ENCODE measurements around the gene TBL3. TPM values are rescaled to one million over a fixed set of nuclear protein-coding genes. Genes with fewer than 3 reads are reported as not detected.
A peak's percentile ranks its signal among the peaks of the same experiment; 100 is the strongest.
"Not testable (repeated sequence)": the region's sequence is repeated elsewhere in the genome, so short reads cannot be mapped to it uniquely, and the experiment has no call there.

TBL3 gene
- total and polyA plus RNA-seq, 5 donors: 19.0 to 39.6 (median 20.3) TPM

GRCh38 chr16:2011726-2012125 is 39.9 kb downstream of the TBL3 start:
- H3K27me3 ChIP-seq (ENCODE audit: control insufficient read depth, insufficient read depth); DNase-seq; H3K4me3 ChIP-seq (ENCODE audit: low read length); H3K27ac ChIP-seq (ENCODE audit: low read length); intact Hi-C loops (cut with DNase I); H3K9me3 ChIP-seq (ENCODE audit: control insufficient read depth, low read length); ATAC-seq: not testable (repeated sequence)
- H3K4me1 ChIP-seq (ENCODE audit: control insufficient read depth, insufficient read depth, low read length): peaks cover 14% of the 10 kb centered on the region
- 91% methylated on average over 9 of the region's 9 CpGs for WGBS

DNA sequence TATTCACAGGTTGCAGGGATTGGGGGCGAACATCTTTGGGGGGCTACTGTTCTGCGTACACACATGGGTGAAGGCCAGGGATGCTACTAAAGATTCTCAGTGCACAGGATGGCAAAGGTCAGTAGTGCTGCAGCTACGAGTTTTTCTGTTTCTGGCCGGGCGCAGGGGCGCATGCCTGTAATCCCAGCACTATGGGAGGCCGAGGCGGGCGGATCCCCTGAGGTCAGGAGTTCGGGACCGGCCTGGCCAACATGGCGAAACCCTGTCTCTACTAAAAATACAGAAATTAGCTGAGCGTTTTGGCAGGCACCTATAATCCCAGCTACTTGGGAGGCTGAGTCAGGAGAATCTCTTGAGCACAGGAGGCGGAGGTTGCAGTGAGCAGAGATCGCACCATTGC is 41.7 kb downstream of the TBL3 start:
- Histone ChIP-seq H3K9me3 (ENCODE audit: control insufficient read depth, low read length) (no peaks in the 10 kb centered on the region), H3K27ac (ENCODE audit: low read length) (no peak overlapping the region), H3K4me1 (ENCODE audit: control insufficient read depth, insufficient read depth, low read length) (peaks cover 6% of the 10 kb centered on the region), H3K27me3 (ENCODE audit: control insufficient read depth, insufficient read depth) (no peaks in the 10 kb centered on the region), H3K4me3 (ENCODE audit: low read length) (no peak overlapping the region)
- no peak for DNase-seq
- intact Hi-C loops (cut with DNase I): no loop called here
- no peak for ATAC-seq
- 91% methylated on average over 15 of the region's 15 CpGs for WGBS

- H3K27me3 ChIP-seq (ENCODE audit: control insufficient read depth, insufficient read depth): no peaks in the 10 kb centered on the region
- H3K27ac ChIP-seq (ENCODE audit: low read length): no peak overlapping the region
- no peaks in the 10 kb centered on the region for H3K9me3 ChIP-seq (ENCODE audit: control insufficient read depth, low read length)
- intact Hi-C loops (cut with DNase I): no loop called here
- H3K4me3 ChIP-seq (ENCODE audit: low read length): no peak overlapping the region
- DNase-seq (no peak), ATAC-seq (peak in 1 of 2 donors; percentile 27)
- 89% methylated on average over 24 of the region's 24 CpGs for WGBS
- H3K4me1 ChIP-seq (ENCODE audit: control insufficient read depth, insufficient read depth, low read length): no peaks in the 10 kb centered on the region
Measured at GRCh38 chr16:2015117-2015946, 43.5 kb downstream of the TBL3 start.

- 79% methylated on average over 7 of the region's 7 CpGs for WGBS
- no peaks in the 10 kb centered on the region for H3K4me1 ChIP-seq (ENCODE audit: control insufficient read depth, insufficient read depth, low read length)
- no peak overlapping the region for H3K4me3 ChIP-seq (ENCODE audit: low read length)
- H3K27ac ChIP-seq (ENCODE audit: low read length): no peak overlapping the region
- no peaks in the 10 kb centered on the region for H3K27me3 ChIP-seq (ENCODE audit: control insufficient read depth, insufficient read depth)
- no peak for DNase-seq
- ATAC-seq: no peak
- no peaks in the 10 kb centered on the region for H3K9me3 ChIP-seq (ENCODE audit: control insufficient read depth, low read length)
- intact Hi-C loops (cut with DNase I): no loop called here
Measured at GRCh38 chr16:2015947-2016208, 44.0 kb downstream of the TBL3 start.

DNA sequence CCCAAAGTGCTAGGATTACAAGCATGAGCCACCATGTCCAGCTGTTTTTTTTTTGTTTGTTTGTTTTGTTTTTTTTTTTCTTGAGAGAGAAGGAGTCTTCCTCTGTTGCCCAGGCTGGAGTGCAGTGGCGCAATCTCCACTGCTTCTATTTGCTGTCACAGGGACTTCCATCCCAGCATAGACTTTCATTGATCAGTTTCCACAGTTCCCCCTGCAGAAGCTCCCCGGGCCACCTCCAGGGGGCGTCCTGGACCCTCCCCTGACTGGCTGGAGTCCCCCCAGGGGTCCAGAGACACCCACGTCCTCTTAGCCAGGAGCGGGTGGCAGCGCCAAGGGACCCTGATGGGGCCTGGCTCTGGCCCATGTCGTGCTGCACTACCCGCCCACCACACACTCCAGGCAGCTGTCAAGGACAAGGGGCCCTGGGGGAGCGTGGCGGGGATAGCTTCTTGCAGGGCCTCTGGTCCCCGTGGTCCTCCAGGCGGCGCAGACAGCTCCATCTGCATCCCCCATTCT is 44.6 kb downstream of the TBL3 start:
- WGBS: 27% methylated on average over 13 of the region's 13 CpGs
- DNase-seq: peak in 1 of 3 donors; percentile 56
- no peak overlapping the region for H3K27ac ChIP-seq (ENCODE audit: low read length)
- H3K9me3 ChIP-seq (ENCODE audit: control insufficient read depth, low read length): no peaks in the 10 kb centered on the region
- intact Hi-C loops (cut with DNase I): no loop called here
- H3K27me3 ChIP-seq (ENCODE audit: control insufficient read depth, insufficient read depth): no peaks in the 10 kb centered on the region
- no peak for ATAC-seq
- H3K4me1 ChIP-seq (ENCODE audit: control insufficient read depth, insufficient read depth, low read length): no peaks in the 10 kb centered on the region
- no peak overlapping the region for H3K4me3 ChIP-seq (ENCODE audit: low read length)

DNA sequence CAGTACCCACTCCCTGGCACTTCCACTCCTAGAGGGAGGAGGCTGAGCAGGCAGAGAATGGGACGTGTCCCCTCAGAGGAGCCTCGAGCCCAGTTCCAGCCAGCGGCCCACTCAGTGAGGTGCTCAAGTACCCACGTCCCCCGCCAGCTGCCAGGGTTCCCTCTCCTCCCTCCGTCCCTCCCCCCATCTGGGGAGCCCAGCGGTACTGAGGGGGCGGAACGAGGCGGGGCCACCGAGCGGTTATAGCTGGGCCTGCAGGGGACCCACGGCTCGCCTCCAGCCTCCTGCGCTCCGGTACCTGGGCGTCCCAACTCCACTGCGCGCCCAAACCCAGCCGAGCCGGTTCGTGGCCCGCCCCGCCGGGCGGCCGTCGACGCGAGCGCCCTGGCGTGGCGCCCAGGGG is 47.7 kb downstream of the TBL3 start, which contains the start of gene NPW:
Gene NPW, plus strand, starts transcription at position 268 of the 403 bp plus-strand sequence.
- ATAC-seq (no peak), DNase-seq (peak; percentile 8 to 71 (median 61))
- no peak within 1 kb of the TSS for H3K4me3 ChIP-seq (ENCODE audit: low read length)
- no peak within 1 kb of the TSS for H3K27ac ChIP-seq (ENCODE audit: low read length)
- peaks cover 5% of the 10 kb centered on the region for H3K4me1 ChIP-seq (ENCODE audit: control insufficient read depth, insufficient read depth, low read length)
- no peaks in the 10 kb centered on the region for H3K27me3 ChIP-seq (ENCODE audit: control insufficient read depth, insufficient read depth)
- intact Hi-C loops (cut with DNase I): no loop called here
- 2% methylated on average over 33 of the region's 33 CpGs for WGBS
- H3K9me3 ChIP-seq (ENCODE audit: control insufficient read depth, low read length): no peaks in the 10 kb centered on the region

GRCh38 chr16:2019921-2020831 is 48.3 kb downstream of the TBL3 start:
- H3K27ac ChIP-seq (ENCODE audit: low read length): no peak overlapping the region
- H3K4me1 ChIP-seq (ENCODE audit: control insufficient read depth, insufficient read depth, low read length): peaks cover 5% of the 10 kb centered on the region
- H3K9me3 ChIP-seq (ENCODE audit: control insufficient read depth, low read length): no peaks in the 10 kb centered on the region
- no peak overlapping the region for H3K4me3 ChIP-seq (ENCODE audit: low read length)
- 1% methylated on average over 96 of the region's 96 CpGs for WGBS
- H3K27me3 ChIP-seq (ENCODE audit: control insufficient read depth, insufficient read depth): no peaks in the 10 kb centered on the region
- intact Hi-C loops (cut with DNase I): loop anchor here in 3 of 4 donors (5.0 to 10.0 kb wide), 2 partner anchors 122 to 125 kb away; partner anchors contain the start of gene RAB26 (in 1 of the 3)
- DNase-seq: peak; percentile 10 to 50 (median 49)
- ATAC-seq: no peak

GRCh38 chr16:2022723-2023091 is 50.9 kb downstream of the TBL3 start:
- ATAC-seq: peak; percentile 14 to 27
- intact Hi-C loops (cut with DNase I): loop anchor here (2.0 to 10.0 kb wide), 3 partner anchors 118 to 122 kb away; partner anchors contain the start of gene RAB26 (in 1 of the 4)
- peaks cover 5% of the 10 kb centered on the region for H3K4me1 ChIP-seq (ENCODE audit: control insufficient read depth, insufficient read depth, low read length)
- no peaks in the 10 kb centered on the region for H3K9me3 ChIP-seq (ENCODE audit: control insufficient read depth, low read length)
- H3K4me3 ChIP-seq (ENCODE audit: low read length): peak overlapping the region; percentile 7
- H3K27me3 ChIP-seq (ENCODE audit: control insufficient read depth, insufficient read depth): no peaks in the 10 kb centered on the region
- no peak overlapping the region for H3K27ac ChIP-seq (ENCODE audit: low read length)
- DNase-seq: peak in 2 of 3 donors; percentile 78
- WGBS: 2% methylated on average over 14 of the region's 14 CpGs

- Histone ChIP-seq H3K27ac (ENCODE audit: low read length) (peak overlapping the region; percentile 71), H3K4me1 (ENCODE audit: control insufficient read depth, insufficient read depth, low read length) (peaks cover 5% of the 10 kb centered on the region), H3K9me3 (ENCODE audit: control insufficient read depth, low read length) (no peaks in the 10 kb centered on the region), H3K27me3 (ENCODE audit: control insufficient read depth, insufficient read depth) (no peaks in the 10 kb centered on the region), H3K4me3 (ENCODE audit: low read length) (peak overlapping the region; percentile 8)
- WGBS: 12% methylated on average over 53 of the region's 53 CpGs
- DNase-seq: peak; percentile 91 to 98 (median 97)
- intact Hi-C loops (cut with DNase I): loop anchor here (2.0 to 10.0 kb wide), 3 partner anchors 117 to 121 kb away; partner anchors contain the start of gene RAB26 (in 1 of the 4)
- ATAC-seq: peak; percentile 90
Measured at GRCh38 chr16:2023092-2024031, 51.5 kb downstream of the TBL3 start.

DNA sequence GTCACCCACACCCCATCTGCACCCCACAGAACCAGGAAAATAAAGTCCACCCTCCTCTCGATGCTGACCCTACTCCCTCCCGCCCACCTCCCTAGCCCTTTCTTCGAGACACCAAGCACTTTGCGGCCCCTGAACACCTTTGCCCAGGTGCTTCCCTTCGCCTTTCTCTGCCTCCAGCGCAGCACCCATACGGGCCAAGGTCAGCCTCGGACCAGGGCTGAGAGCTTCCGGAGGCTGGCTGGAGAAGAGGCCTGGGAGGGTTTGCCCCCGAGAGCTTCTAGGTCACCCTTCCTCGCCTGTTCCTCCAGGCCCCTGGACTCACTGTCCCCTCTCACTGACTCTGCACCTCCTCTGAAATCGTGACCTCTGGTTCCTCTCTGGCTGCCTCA is 52.2 kb downstream of the TBL3 start:
- Histone ChIP-seq H3K27me3 (ENCODE audit: control insufficient read depth, insufficient read depth) (no peaks in the 10 kb centered on the region), H3K4me3 (ENCODE audit: low read length) (no peak overlapping the region), H3K9me3 (ENCODE audit: control insufficient read depth, low read length) (no peaks in the 10 kb centered on the region), H3K27ac (ENCODE audit: low read length) (peak overlapping the region; percentile 71), H3K4me1 (ENCODE audit: control insufficient read depth, insufficient read depth, low read length) (peaks cover 5% of the 10 kb centered on the region)
- DNase-seq (peak in 1 of 3 donors; percentile 45), ATAC-seq (no peak)
- intact Hi-C loops (cut with DNase I): loop anchor here in 3 of 4 donors (5.0 to 10.0 kb wide), 2 partner anchors 118 to 121 kb away; partner anchors contain the start of gene RAB26 (in 1 of the 3)
- 74% methylated on average over 12 of the region's 12 CpGs for WGBS

Data from right cardiac atrium (tissue), 5 donors.